Measurements from ENCODE around the gene TMEM18.

DNA sequence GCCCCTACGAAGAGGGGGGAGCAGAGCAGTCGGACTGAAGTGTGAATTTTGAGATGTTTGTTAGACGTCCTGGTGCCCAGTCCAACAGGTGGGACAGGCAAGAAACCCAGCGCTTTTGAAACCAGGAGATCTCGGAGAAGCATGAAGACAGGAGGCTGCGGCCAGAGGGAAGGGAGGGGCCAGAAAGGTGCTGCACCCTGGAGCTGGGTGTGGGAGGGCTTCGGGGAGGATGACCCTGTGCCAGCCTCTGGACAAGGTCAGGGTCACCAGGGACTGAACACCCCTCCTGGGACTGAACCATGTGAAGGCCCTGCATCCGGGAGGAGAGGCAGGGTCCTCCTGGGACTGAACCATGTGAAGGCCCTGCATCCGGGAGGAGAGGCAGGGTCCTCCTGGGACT, 6.1 kb downstream of the TMEM18 start:
- TF ChIP-seq CTCF (IDR thresholded peaks at IDR 0.05) (no peak), POLR2A (IDR thresholded peaks at IDR 0.05) (no peak), POLR2AphosphoS5 (IDR thresholded peaks at IDR 0.05) (no peak)

Measured in transverse colon (tissue), 4 donors.